Astrocyte (in vitro differentiated cells and primary cell): ENCODE results near the gene GPSM3.

Experiments
- CTCF ChIP-seq: IDR thresholded peaks from 2 replicates; pipeline ENCODE4 v1.5.1; 2011; ENCODE audit warnings: low read depth, mild to moderate bottlenecking, inconsistent platforms, low read length, moderate library complexity; ENCODE audit not compliant: insufficient read depth
- EZH2 ChIP-seq: IDR thresholded peaks from 2 replicates; pipeline ENCODE4 v1.6.1; 2012; ENCODE audit warnings: mild to moderate bottlenecking, low read length, inconsistent platforms; ENCODE audit not compliant: insufficient read depth

- TF ChIP-seq CTCF, result no peak
- TF ChIP-seq EZH2, result no peak
Observed at GRCh38 chr6:32149932-32150870, 42.2 kb downstream of the GPSM3 start.
